Activated CD8-positive, alpha-beta memory T cell treated with anti-CD3 and anti-CD28 coated beads, Interleukin-2, amount 50 U/mL, for 1 hour (primary cell): Measurements from ENCODE around the gene USH2A.
"Not testable (repeated sequence)": the region's sequence is repeated elsewhere in the genome, so short reads cannot be mapped to it uniquely, and the experiment has no call there.

Source experiments
- DNase-seq: peaks from one replicate; pipeline ENCODE4 v3.0.0-alpha.2; 2020; ENCODE audit errors: extremely low read depth

Gene USH2A

GRCh38 chr1:216201946-216202345 lies 221.3 kb downstream of the USH2A start:
- DNase-seq: no peak

GRCh38 chr1:216200941-216201340 lies 222.3 kb downstream of the USH2A start:
- DNase-seq: no peak

GRCh38 chr1:216194721-216195120 lies 228.5 kb downstream of the USH2A start:
- DNase-seq: no peak

GRCh38 chr1:216193839-216194443 lies 229.3 kb downstream of the USH2A start:
- DNase-seq: no peak

GRCh38 chr1:216190438-216190837 lies 232.8 kb downstream of the USH2A start:
- DNase-seq: no peak

- no peak for DNase-seq
Measured at GRCh38 chr1:216186816-216187215, 236.4 kb downstream of the USH2A start.

- DNase-seq: no peak
Measured at GRCh38 chr1:216186141-216186540, 237.1 kb downstream of the USH2A start.

GRCh38 chr1:216184126-216184680 lies 239.0 kb downstream of the USH2A start:
- DNase-seq: no peak

GRCh38 chr1:216183454-216183853 lies 239.8 kb downstream of the USH2A start:
- no peak for DNase-seq

GRCh38 chr1:216183007-216183406 lies 240.2 kb downstream of the USH2A start:
- no peak for DNase-seq

- no peak for DNase-seq
Measured at GRCh38 chr1:216181590-216181989, 241.7 kb downstream of the USH2A start.

- DNase-seq: no peak
Measured at GRCh38 chr1:216178281-216178680, 245.0 kb downstream of the USH2A start.

- no peak for DNase-seq
Measured at GRCh38 chr1:216176970-216177369, 246.3 kb downstream of the USH2A start.

GRCh38 chr1:216175714-216176113 lies 247.5 kb downstream of the USH2A start:
- no peak for DNase-seq

GRCh38 chr1:216173376-216173995 lies 249.8 kb downstream of the USH2A start:
- DNase-seq: no peak

- no peak for DNase-seq
Measured at GRCh38 chr1:216169351-216169750, 253.9 kb downstream of the USH2A start.

- DNase-seq: no peak
Measured at GRCh38 chr1:216168546-216168945, 254.7 kb downstream of the USH2A start.

- no peak for DNase-seq
Measured at GRCh38 chr1:216154063-216154462, 269.2 kb downstream of the USH2A start.

GRCh38 chr1:216153130-216153529 lies 270.1 kb downstream of the USH2A start:
- no peak for DNase-seq

- not testable (repeated sequence) for DNase-seq
Measured at GRCh38 chr1:216145451-216146018, 277.7 kb downstream of the USH2A start.

- no peak for DNase-seq
Measured at GRCh38 chr1:216144661-216145450, 278.4 kb downstream of the USH2A start.

GRCh38 chr1:216142921-216143320 lies 280.3 kb downstream of the USH2A start:
- DNase-seq: no peak
